K562 (cell line): ENCODE measurements around the gene BIRC7. TPM values are rescaled to one million over a fixed set of nuclear protein-coding genes. Genes with fewer than 3 reads are reported as not detected.

Experiments used
- BHLHE40 ChIP-seq: IDR thresholded peaks from 2 replicates; pipeline ENCODE4 v1.6.1; 2011; ENCODE audit warnings: low read length, improper control_type of control experiment
- CBFA2T2 ChIP-seq: fragments of 450-650 bp; conservative IDR thresholded peaks from 2 replicates; pipeline ENCODE4 v1.6.1; 2017; ENCODE audit warnings: mild to moderate bottlenecking
- CREB1 ChIP-seq, 2 experiments: sonication (generic) in 1 of 2; formaldehyde crosslinking in 1 of 2; IDR thresholded peaks; 2 replicates each; pipeline versions ENCODE4 v1.6.1 to v1.8.0; 2012 to 2022; ENCODE audit warnings: inconsistent platforms in 1 of 2, mild to moderate bottlenecking in 1 of 2, missing genetic modification reagents in 1 of 2, moderate library complexity in 1 of 2
- CTCF ChIP-seq, 3 experiments: IDR thresholded peaks in 2 of 3; conservative IDR thresholded peaks in 1 of 3; 2 replicates each; pipeline ENCODE4 v1.5.1; 2011 to 2012; ENCODE audit warnings: low read length in 3 of 3, mild to moderate bottlenecking in 3 of 3, control low read depth in 2 of 3, improper control_type of control experiment in 1 of 3, inconsistent platforms in 1 of 3, low read depth in 1 of 3, mixed read lengths in 1 of 3, moderate library complexity in 1 of 3; ENCODE audit not compliant: insufficient read depth in 2 of 3
- EHMT2 ChIP-seq: fragments of 450-650 bp; IDR thresholded peaks from 2 replicates; pipeline ENCODE4 v1.6.1; 2018; ENCODE audit warnings: antibody characterized with exemption
- EWSR1 ChIP-seq: fragments of 450-650 bp; IDR thresholded peaks from 2 replicates; pipeline ENCODE4 v1.6.1; 2018; ENCODE audit warnings: borderline replicate concordance, mild to moderate bottlenecking, low read depth, moderate library complexity; ENCODE audit not compliant: partially characterized antibody
- GATAD2A ChIP-seq: fragments of 450-650 bp; IDR thresholded peaks from 2 replicates; pipeline ENCODE4 v1.6.1; 2017
- HNRNPL ChIP-seq: fragments of 200-400 bp; formaldehyde crosslinking; IDR thresholded peaks from 2 replicates; pipeline ENCODE4 v1.6.1; 2017; ENCODE audit warnings: low read depth, mild to moderate bottlenecking, low read length
- KLF16 ChIP-seq: IDR thresholded peaks from 2 replicates; pipeline ENCODE4 v1.6.1; 2016; ENCODE audit warnings: antibody characterized with exemption
- MBD2 ChIP-seq: sonication (generic); IDR thresholded peaks from 2 replicates; pipeline ENCODE4 v1.6.1; 2016; ENCODE audit warnings: low read depth, borderline replicate concordance
- NBN ChIP-seq: fragments of 450-650 bp; IDR thresholded peaks from 2 replicates; pipeline ENCODE4 v1.6.1; 2016; ENCODE audit warnings: low read depth, mild to moderate bottlenecking
- NFE2 ChIP-seq: IDR thresholded peaks from 2 replicates; pipeline ENCODE4 v1.6.1; 2014; ENCODE audit warnings: antibody characterized with exemption, low read depth
- RAD21 ChIP-seq, 2 experiments: fragments of 250-450 bp in 1 of 2; fragments of 450-650 bp in 1 of 2; sonication (Bioruptor Pico) in 1 of 2; formaldehyde crosslinking in 1 of 2; IDR thresholded peaks in 1 of 2; conservative IDR thresholded peaks in 1 of 2; 2 replicates each; pipeline versions ENCODE4 v1.4.0 to v1.8.0; 2020 to 2022; ENCODE audit warnings: mild to moderate bottlenecking in 2 of 2, moderate library complexity in 1 of 2
- SMARCE1 ChIP-seq: fragments of 450-650 bp; IDR thresholded peaks from 2 replicates; pipeline ENCODE4 v1.7.1; 2016; ENCODE audit warnings: mild to moderate bottlenecking
- SRSF3 ChIP-seq: fragments of 200-400 bp; formaldehyde crosslinking; IDR thresholded peaks from 2 replicates; pipeline ENCODE4 v1.6.1; 2016; ENCODE audit warnings: mild to moderate bottlenecking, low read length, moderate library complexity; ENCODE audit not compliant: insufficient read depth
- USF1 ChIP-seq: sonication (generic); formaldehyde crosslinking; IDR thresholded peaks from 2 replicates; pipeline ENCODE4 v1.9.0; 2022; ENCODE audit warnings: mild to moderate bottlenecking, missing genetic modification reagents
- ZKSCAN1 ChIP-seq: fragments of 150-350 bp; IDR thresholded peaks from 2 replicates; pipeline ENCODE4 v1.6.1; 2016; ENCODE audit warnings: low read depth, low read length
- ZNF217 ChIP-seq: sonication (generic); formaldehyde crosslinking; IDR thresholded peaks from 2 replicates; pipeline ENCODE4 v1.8.0; 2022; ENCODE audit warnings: mild to moderate bottlenecking, missing genetic modification reagents
- ZNF445 ChIP-seq: fragments of 250-450 bp; sonication (Bioruptor Pico); IDR thresholded peaks from 2 replicates; pipeline ENCODE4 v1.4.0; 2020; ENCODE audit warnings: low read depth, mild to moderate bottlenecking, moderate library complexity
- ZNF785 ChIP-seq: fragments of 250-450 bp; sonication (Bioruptor Pico); IDR thresholded peaks from 2 replicates; pipeline ENCODE4 v1.4.0; 2020; ENCODE audit warnings: mild to moderate bottlenecking
- ZSCAN29 ChIP-seq: fragments of 450-650 bp; IDR thresholded peaks from 2 replicates; pipeline ENCODE4 v1.6.1; 2017
- polyA plus RNA-seq, 8 experiments: library from polyadenylated mRNA; depleted of rRNA in 4 of 8; stranded (reverse) in 5 of 8; unstranded in 3 of 8; fragments of >200 nt; fragmentation: Nextera tagmentation in 2 of 8; fragmentation: Illumina TruSeq in 1 of 8; extraction: Ambion mirVana in 2 of 8; extraction: Trizol in 1 of 8; gene quantifications; 2 replicates each; pipeline versions ENCODE4 v1.2.1 to v1.2.3, GENCODE V29; 2011 to 2014; ENCODE audit warnings: inconsistent platforms in 1 of 8, missing spikeins in 1 of 8
- total RNA-seq, 7 experiments: library from RNA; depleted of rRNA in 6 of 7; stranded (reverse); fragments of >200 nt in 6 of 7; fragmentation: Illumina TruSeq in 2 of 7; extraction: Trizol in 2 of 7; gene quantifications; 2 replicates each; pipeline versions ENCODE4 v1.2.1 to v1.2.3, GENCODE V29; 2011 to 2021; ENCODE audit warnings: low replicate concordance in 1 of 7
- TF ChIP-seq, protein P1 (sequence below): fragments of 450-650 bp; IDR thresholded peaks from 2 replicates; pipeline ENCODE4 v1.6.1; 2016
- TF ChIP-seq, protein P2 (sequence below): IDR thresholded peaks from 2 replicates; pipeline ENCODE4 v1.6.1; 2014; ENCODE audit warnings: antibody characterized with exemption
- TF ChIP-seq, protein P3 (sequence below): fragments of 250-450 bp; sonication (Bioruptor Pico); IDR thresholded peaks from 2 replicates; pipeline ENCODE4 v1.8.0; 2022; ENCODE audit warnings: inconsistent platforms

BIRC7 gene
- total and polyA plus RNA-seq, 9 of the 15 experiments (the other 6 are each of a cell fraction or from before 2014, with no cell fraction given), result 0.14 to 0.19 (median 0.16) TPM; not detected in 5

DNA sequence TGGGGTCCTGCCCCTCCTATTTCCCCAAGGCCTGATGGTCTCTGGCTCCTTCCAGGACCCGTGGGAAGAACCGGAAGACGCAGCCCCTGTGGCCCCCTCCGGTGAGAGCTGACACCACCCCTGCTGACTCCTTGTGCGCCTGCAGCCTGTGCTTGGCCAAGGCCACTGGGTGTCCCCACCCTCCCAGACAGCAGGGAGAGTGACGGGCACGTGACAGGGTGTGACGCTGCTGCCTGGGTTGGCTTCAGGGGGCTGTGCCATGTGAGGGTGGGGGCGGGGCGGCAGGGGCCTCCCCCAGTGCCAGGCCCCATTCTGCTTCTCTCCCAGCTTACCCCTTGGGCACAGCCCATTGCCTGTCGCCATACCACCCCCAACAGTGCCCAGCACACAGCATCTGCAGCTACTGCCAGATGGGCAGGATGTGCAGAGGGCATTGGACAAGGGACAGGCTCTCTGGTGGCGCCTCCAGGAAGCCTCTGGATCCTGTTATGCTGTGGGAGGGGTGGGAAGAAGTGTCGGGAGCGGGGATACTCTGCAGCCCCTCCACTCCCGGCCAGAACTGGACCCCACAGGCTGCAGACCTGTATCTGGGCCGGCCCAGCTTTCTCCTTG lies 2.9 kb downstream of the BIRC7 start (continued):
- TF ChIP-seq HNRNPL (no peak), SRSF3 (no peak), EHMT2 (no peak), ZNF785 (no peak), CTCF (IDR thresholded peaks at IDR 0.05 in 2 of 3, conservative IDR thresholded peaks at IDR 0.05 in 1 of 3; ENCODE audit: insufficient read depth in 2 of 3, low read depth in 1 of 3, low read length in 3 of 3) (peak in 2 of 3 experiments; percentile 36 to 65; a peak in 4 of 6 replicates), NFE2 (no peak), ZKSCAN1 (no peak), ZNF217 (no peak), BHLHE40 (peak; percentile 81), MBD2 (no peak), CBFA2T2 (no peak), GATAD2A (no peak), CREB1 (IDR thresholded peaks at IDR 0.05) (peak; percentile 27; the same call in 1 of the 2 replicates), CREB1 (CRISPR knock-in tag; IDR thresholded peaks at IDR 0.05) (no peak), RAD21 (CRISPR knock-in tag; conservative IDR thresholded peaks at IDR 0.05 in 1 of 2, IDR thresholded peaks at IDR 0.05 in 1 of 2) (peak in 1 of 2 experiments; percentile 27; a peak in 1 of 4 replicates), ZSCAN29 (no peak), NBN (no peak), USF1 (peak; percentile 75), EWSR1 (no peak), KLF16 (no peak), SMARCE1 (no peak), ZNF445 (CRISPR knock-in tag) (no peak)
- TF ChIP-seq, protein P1, sequence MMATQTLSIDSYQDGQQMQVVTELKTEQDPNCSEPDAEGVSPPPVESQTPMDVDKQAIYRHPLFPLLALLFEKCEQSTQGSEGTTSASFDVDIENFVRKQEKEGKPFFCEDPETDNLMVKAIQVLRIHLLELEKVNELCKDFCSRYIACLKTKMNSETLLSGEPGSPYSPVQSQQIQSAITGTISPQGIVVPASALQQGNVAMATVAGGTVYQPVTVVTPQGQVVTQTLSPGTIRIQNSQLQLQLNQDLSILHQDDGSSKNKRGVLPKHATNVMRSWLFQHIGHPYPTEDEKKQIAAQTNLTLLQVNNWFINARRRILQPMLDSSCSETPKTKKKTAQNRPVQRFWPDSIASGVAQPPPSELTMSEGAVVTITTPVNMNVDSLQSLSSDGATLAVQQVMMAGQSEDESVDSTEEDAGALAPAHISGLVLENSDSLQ, result peak; percentile 9; the same call in 1 of the 2 replicates
- TF ChIP-seq, protein P2, sequence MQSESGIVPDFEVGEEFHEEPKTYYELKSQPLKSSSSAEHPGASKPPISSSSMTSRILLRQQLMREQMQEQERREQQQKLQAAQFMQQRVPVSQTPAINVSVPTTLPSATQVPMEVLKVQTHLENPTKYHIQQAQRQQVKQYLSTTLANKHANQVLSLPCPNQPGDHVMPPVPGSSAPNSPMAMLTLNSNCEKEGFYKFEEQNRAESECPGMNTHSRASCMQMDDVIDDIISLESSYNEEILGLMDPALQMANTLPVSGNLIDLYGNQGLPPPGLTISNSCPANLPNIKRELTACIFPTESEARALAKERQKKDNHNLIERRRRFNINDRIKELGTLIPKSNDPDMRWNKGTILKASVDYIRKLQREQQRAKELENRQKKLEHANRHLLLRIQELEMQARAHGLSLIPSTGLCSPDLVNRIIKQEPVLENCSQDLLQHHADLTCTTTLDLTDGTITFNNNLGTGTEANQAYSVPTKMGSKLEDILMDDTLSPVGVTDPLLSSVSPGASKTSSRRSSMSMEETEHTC, result 0 out of 2 replicates have a peak, but pooled peaks have one; percentile 40
- TF ChIP-seq, protein P3, sequence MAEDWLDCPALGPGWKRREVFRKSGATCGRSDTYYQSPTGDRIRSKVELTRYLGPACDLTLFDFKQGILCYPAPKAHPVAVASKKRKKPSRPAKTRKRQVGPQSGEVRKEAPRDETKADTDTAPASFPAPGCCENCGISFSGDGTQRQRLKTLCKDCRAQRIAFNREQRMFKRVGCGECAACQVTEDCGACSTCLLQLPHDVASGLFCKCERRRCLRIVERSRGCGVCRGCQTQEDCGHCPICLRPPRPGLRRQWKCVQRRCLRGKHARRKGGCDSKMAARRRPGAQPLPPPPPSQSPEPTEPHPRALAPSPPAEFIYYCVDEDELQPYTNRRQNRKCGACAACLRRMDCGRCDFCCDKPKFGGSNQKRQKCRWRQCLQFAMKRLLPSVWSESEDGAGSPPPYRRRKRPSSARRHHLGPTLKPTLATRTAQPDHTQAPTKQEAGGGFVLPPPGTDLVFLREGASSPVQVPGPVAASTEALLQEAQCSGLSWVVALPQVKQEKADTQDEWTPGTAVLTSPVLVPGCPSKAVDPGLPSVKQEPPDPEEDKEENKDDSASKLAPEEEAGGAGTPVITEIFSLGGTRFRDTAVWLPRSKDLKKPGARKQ (CRISPR knock-in tag), result no peak
